Stimulated activated CD8-positive, alpha-beta memory T cell treated with anti-CD3 and anti-CD28 coated beads, Interleukin-7, amount 100 ng/mL, for 48 hours (primary cell): ENCODE data around the gene TNFRSF4.

Experiments
- DNase-seq, 2 donors: peaks; one replicate each; pipeline ENCODE4 v3.0.0-alpha.2; 2020; ENCODE audit warnings: low read depth in 1 of 2; ENCODE audit errors: extremely low read depth in 1 of 2

The TNFRSF4 gene

DNA sequence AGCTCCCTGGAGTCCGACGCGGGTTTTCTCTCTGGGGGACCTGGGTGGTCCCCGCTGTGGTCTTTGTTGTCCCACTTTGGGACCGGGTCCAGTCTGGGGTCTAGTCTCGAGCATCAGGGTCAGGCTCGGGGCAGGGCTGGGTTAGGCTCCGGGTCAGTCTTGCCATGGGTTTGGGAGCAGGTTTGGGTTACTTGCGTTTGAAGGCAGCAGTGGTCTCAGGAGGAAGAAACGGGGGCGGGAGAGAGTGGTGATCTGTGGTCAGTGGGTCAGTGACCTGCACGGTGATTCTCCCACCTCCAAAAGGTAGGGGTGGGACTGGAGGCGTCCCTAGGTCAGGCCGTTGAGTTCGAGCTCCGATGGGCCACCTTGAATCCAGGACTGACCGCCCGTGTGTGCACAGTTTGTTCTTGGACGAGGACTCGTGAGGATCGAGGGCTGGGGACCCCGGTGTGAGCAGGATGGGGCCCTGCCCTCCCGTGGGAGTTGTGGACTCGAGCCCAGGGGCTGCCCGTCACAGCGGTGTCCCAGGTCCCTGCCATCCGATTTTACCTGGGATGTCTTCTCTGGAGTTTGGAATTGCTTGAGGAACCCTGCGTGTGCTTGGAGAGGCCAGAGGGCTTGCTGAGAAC lies 20.3 kb upstream of the TNFRSF4 start:
- DNase-seq = no peak

DNA sequence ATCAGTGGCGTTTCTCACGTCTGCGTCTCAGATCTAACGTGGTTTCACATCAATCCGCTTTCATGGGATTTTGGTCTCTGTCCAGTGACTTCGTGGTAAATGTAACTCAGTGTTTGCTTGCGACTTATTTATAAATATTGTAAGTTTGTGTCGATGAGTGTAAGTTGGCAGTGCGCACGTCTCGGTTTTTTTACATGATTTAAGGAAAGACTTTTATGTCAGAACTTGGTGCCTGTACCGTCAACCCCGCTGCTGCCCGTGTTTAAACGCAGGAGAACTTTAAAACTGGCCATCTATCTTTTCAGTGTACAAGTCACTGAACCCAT lies 19.6 kb upstream of the TNFRSF4 start:
- DNase-seq = no peak

DNA sequence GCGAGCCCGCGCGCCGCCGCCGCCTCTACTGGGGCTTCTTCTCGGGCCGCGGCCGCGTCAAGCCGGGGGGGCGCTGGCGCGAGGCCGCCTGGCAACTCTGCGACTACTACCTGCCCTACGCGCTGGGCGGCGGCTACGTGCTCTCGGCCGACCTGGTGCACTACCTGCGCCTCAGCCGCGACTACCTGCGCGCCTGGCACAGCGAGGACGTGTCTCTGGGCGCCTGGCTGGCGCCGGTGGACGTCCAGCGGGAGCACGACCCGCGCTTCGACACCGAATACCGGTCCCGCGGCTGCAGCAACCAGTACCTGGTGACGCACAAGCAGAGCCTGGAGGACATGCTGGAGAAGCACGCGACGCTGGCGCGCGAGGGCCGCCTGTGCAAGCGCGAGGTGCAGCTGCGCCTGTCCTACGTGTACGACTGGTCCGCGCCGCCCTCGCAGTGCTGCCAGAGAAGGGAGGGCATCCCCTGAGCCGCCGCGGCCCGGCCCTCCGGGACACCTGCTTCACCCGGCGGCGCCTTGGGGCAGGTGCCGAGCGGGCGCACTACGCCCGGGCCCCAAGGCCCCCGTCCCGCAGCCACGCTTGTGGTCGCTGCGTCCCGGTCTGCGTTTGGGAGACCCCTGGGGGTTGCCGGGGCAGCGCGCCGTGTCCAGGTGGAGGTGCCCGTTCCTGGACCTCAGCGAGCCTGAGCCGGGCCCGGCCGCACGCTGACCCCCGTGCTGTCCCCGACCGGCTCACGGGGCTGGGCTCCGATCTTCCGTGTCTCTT lies 19.0 kb upstream of the TNFRSF4 start:
- no peak for DNase-seq

DNA sequence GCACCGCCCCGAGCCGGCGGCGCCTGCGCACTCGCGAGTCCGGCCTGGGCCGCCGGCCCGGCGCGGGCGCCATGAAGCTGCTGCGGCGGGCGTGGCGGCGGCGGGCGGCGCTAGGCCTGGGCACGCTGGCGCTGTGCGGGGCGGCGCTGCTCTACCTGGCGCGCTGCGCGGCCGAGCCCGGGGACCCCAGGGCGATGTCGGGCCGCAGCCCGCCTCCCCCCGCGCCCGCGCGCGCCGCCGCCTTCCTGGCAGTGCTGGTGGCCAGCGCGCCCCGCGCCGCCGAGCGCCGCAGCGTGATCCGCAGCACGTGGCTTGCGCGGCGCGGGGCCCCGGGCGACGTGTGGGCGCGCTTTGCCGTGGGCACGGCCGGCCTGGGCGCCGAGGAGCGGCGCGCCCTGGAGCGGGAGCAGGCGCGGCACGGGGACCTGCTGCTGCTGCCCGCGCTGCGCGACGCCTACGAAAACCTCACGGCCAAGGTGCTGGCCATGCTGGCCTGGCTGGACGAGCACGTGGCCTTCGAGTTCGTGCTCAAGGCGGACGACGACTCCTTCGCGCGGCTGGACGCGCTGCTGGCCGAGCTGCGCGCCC lies 18.3 kb upstream of the TNFRSF4 start, which contains the start of gene B3GALT6:
Gene B3GALT6 (plus strand): TSS at position 30 of the 588 bp plus-strand sequence. CDS start 42 bp downstream, at position 72.
- no peak for DNase-seq

DNA sequence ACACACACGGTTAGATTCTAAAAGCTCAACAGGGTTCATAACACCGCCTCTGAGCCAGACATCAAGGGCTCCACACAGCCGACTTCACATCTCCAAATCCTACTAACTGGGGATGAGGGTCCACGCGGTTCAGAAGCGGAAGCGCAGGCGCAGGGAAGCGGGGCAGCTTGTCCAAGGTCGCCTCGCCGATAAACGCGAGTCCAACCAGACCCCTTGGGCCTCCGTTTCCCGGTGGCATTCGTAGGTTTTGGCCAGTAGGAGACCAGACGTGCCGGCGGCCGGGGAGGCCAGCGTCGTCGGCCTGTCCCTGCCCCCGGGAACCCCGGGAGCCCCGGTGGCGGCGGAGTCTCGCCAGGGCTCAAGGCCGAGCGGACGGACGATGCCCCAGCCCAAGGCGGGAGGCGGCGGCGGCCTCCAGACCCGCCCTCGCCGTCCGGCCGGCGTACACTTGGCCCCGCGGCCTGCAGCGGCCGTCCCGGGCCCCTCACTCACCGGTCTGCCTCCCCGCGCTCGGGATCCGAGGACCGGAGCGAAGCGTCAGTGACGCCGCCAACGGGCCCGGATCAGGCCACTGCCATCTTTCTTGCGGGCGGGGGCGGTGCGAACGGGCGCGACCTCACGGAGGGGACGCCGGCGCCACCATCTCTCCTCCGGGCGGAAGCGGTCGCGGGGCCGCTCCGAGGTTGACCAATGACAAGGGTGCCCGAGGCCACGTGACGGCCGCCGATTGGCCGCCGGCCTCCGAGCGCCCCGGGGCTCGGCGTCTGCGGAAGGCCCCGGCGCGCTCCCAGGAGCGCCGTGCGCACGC lies 17.7 kb upstream of the TNFRSF4 start, which contains the start of gene SDF4:
Gene SDF4 (minus strand): TSS at position 602 of the 808 bp plus-strand sequence. CDS start 3,229 bp downstream, outside the sequence.
- DNase-seq = peak; percentile 93 to 94

DNA sequence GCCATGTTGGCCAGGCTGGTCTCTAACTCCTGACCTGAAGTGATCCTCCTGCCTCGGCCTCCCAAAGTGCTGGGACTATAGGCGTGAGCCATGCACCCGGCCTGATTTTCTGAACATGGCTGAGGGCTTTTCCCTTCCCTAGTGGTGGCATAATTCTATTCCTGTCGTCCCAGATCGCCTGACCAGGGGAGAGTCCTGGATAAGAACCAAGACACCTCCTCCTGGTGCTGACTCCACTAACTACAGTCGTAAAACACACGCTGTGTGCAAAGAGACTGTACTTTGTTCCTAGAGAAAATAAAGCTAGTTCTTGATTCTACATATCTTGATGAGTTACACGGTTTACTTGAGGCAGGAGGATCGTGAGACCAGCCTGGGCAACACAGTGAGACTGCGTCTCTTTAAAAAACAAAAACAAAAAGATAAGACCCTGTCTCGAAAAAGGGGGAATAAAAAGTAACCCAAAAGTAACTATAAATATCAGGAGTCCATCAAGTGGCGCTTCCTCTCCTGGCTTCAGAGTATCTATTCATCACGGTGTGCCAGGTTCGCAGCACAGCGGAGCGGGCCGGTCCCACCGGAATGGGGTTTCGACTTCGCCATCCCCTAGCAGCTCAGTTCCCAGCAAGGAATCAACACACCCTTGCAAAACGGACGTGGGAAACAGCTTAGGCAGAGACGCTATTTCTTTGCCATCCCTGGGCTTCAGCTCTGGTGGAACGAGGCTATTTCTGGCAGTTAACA lies 16.9 kb upstream of the TNFRSF4 start:
- DNase-seq = no peak

DNA sequence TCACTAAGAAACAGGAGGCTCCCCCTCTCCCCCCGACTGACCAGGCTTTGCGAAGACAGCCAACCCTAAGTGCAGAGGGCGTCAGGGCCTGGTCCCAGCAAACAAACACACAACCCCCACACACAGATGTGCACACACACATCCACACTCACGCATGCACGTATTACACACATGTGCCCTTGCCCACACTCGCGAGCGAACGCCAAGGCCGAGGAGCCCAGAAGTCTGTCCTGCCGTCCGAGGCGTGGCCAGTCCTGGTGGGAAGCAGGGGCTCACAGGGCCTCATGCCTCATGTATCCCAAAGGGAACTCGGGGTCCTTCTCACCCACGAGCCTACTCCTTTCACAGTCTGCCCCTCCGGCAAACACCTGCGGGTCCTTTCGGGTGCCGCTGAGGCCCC lies 15.8 kb upstream of the TNFRSF4 start:
- no peak for DNase-seq

DNA sequence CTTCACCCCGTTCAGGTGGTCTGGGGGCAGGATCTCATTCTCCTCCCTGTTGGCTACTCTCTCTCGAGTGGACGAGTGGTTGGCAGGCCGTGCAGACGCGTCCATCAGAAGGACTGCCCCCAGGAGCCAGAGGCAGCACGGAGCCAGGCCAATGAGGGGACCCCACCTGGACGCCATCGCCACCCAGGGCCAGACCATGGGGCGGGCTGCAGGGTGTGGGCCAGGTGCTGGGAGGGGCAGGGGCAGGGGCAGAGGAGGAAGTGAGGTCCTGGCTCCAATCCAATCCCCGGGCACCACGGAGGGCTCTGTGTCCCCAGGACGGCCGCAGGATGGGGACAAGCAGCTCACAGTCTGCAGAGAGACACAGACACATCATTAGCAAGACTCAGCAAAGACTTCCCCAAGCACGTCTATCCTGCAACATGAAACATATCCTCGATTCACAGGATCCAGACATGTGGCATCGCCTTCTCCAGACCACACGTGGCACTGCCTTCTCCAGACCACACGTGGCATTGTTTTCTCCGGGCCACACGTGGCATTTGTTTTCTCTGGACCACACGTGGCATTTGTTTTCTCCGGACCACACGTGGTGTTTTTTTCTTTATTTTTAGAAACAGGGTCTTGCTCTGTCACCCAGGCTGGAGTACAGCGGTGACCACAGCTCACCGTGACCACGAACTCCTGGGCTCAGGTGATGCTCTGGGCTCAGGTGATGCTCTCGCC lies 14.8 kb upstream of the TNFRSF4 start:
- no peak for DNase-seq

DNA sequence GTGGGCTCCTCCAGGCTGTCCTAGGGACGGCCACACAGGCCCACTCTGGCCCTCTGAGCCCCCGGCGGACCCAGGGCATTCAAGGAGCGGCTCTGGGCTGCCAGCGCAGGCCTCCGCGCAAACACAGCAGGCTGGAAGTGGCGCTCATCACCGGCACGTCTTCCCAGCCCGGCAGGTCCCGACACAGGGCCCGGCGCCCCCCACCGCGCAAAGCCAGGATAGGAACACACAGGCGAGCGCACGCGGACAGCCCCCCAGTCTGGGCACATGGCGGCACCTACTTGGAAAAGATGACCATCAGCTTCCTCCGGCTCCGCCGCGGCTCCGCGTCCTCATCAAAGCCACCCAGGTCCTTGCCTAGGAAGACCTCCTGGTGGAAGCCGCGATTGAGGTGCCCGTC lies 14.2 kb upstream of the TNFRSF4 start:
- no peak for DNase-seq

DNA sequence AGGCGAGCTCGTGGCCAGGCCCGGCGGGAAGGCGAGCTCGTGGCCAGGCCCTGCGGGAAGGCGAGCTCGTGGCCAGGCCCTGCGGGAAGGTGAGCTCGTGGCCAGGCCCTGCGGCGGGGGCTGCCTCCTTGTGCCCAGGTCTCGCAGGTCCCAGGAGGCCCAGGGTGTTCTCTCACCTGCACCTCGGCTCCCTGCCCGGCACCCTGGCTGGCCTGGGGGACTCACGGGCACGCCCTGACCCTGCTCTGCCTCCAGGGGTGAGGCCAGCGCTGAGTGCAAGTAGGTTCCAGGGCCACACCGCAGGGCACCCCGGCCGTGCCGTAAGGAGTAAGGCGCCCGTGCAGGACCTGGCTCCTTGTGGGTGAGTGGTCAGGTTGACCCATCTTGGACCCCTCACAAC lies 13.4 kb upstream of the TNFRSF4 start:
- DNase-seq = no peak

DNA sequence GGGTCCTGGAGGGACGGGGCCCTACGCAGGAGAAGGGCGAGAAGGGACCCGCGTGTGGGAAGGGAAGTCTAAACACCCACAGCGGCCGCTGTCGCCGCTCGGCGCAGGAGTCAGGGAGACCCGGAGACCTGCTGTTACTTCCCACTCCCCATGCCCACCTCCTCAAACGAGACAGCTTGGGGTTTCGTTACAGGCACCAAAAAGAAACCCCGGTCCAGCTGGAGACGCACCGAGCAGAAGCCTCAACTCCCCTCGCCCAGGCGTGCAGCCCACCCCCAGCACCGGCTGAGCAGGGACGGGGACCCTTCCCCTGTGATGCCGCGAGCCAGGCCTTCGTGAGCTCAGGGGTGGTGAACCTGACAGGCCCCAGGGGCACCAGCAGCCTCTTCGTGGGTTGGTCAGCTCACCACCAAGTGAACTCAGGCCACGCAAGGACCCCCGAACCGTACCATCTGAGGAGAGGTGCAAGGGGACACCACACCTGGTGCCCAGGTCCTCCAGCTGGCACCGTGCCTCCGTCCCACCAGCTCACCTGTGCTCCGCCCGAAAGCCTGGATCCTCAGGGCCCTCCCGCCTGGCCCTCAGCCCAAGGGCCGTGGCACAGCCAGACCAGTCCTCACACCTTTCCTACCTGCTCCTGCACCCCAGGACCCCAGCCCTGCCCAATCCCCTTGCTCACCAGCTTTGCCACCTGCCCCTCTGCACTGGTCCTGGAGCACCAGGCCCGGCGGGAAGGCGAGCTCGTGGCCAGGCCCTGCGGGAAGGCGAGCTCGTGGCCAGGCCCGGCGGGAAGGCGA lies 12.8 kb upstream of the TNFRSF4 start:
- no peak for DNase-seq

DNA sequence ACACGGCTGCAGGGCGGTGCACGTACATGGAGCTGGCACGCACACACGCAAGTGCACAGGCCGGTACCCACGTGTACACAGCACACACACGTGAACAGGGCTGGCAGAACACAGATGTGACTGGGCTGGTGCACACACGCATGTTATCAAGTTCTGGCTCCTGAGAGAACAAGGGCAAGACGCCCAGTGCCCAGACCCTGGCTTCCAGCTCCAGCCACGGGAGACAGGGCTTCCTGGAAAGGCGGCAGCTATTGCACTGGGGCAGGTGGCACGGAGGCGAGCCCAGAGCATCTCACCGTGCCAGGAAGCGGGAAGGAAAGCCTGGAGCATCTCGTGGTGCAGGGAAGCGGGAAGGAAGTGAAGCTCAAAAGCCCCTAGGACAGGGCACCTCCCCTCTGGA lies 12.0 kb upstream of the TNFRSF4 start:
- DNase-seq = no peak

DNA sequence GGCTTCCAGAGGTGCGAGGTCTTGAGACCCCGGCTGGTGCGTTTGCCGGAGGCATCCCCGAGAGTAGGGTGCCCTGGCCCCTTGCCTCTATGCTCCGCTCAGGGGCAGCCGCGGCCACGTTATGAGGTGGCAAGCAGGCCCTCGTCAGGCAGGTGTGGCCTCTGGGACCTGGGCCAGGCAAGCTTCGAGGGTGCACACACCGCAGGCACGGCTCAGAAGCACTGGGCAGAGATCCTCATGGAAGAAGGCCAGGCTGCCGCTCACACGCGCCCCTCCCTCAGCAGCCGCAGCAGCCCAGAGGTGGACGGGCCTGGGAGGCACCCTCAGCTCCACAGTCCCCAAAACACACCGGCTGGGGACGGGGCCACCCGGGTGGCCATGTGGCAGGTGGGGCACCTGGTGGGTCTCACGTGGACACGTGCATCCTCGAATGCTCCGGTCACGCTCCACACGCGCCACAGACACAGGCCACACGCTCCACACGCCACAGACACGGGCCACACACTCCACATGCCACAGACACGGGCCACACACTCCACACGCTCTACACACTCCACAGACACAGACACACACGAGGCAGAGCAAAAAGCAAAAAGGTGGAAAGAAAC lies 11.4 kb upstream of the TNFRSF4 start:
- DNase-seq = no peak

DNA sequence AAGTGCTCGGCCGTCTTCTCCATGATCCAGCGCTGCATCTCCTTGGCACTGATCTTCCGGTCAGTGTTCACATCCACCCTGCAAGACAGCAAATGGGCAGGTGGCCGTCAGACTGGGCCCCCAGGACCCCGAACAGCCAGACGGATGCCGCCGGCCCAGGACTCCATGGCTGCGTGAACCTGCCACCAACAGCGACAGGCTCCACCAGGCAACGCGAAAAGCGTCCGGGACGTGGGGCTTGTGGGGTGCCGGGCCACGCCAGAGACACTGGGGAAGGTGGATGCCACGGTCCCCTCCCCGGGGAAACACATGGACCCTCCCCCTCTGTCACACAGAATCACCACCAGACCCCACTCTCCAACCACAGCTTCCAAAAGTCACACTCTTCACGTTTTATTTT lies 9.9 kb upstream of the TNFRSF4 start:
- DNase-seq = no peak

DNA sequence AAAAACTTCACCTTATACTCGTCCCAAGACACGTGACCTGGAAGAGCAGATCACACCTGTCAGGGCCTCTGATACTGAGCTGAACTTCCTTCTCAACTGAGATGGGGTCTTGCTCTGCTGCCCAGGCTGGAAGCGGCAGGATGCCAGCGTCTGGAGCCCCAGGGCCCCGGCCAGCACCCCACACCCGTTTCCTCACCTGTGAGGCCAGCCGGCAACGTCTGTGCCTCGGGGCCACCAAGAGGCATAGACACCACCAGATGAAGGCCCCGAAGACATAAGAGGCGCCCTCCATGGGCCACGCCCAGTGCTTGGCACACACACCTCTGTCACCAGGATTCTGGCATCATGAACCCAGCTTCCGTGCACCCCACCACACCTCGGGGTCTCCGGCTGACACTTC lies 9.4 kb upstream of the TNFRSF4 start:
- DNase-seq = no peak

DNA sequence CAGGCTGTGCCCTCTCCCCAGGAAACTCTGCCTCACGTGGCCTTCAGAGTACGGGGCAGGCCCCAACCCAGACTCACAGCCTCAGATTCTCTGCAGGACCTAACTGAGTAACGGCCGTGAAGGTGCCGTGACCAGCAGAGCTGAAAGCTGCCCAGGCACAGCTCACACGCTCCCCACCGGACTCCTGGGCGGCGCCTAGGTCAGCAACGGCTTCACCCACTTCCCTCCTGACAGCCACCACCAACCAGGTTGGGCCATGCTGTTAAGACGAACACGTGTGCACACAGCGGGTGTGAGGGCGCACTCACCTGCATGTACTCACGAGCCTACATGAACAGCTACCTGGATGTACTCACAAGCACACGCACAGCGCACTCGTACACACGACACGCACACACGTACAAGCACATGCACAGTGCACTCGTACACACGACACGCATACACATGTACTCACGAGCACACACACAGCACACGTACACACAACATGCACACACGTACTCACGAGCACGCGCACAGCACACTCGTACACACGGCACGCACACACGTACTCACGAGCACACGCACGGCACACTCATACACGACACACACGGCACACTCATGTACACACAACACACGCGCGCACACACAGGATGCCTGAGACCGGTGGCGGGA lies 8.7 kb upstream of the TNFRSF4 start:
- DNase-seq = no peak

DNA sequence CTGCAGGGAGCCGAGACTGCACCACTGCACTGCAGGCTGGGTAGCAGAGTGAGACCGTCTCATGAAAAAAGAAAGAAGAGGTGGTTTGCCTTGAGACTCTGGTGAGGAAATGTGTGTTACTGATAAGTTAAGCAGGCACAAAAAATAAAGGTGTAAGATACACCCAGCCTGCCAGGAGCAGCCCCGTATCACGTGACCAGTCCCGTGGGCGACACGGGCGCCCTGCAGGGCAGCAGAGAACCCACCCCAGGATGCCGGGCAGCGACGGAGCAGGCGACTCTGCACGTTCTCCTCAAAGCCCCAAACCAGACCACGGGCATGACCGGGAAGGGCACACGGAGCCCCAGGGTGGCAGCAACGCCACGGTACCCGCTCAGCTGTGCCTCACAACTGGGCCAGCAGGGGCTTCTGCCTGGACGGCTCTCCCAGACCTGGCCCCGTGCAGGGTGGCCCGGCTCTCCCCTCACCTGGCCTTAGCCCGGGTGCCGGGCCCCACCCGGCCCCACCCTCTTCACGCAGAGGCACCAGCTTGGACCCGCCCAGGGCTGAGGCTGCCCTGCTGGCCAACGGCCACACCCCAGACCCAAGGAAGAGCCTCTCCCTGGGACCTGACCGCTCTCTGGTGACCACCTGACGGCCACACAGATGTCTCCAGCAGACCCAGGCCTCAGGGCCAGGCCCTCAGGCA lies 8.1 kb upstream of the TNFRSF4 start:
- no peak for DNase-seq

DNA sequence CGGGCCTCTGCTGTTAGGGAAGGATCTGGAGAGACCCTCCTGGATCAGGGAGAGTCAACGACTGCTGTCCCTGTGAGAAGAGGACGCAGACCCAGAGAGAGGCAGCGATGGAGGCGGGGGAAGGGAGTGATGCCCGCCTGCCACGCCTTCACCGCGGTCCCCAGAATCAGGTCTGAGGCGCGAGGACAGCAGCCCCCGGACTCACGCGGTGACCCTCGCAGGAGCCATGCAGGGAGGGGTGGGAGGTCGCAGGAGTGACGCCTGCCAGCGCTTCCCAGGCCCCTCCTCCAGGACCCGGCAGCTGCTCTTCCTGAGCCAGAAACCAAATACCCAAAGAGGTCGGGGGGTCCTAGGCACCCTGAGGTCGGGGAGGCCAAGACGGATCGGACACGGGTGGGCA lies 6.2 kb upstream of the TNFRSF4 start:
- no peak for DNase-seq
